Loucy (cell line): ENCODE measurements around the gene XPNPEP1.

ENCODE experiments used
- EZH2phosphoT487 ChIP-seq: fragments of 200-600 bp; IDR thresholded peaks from 2 replicates; pipeline ENCODE4 v1.6.1; 2018; ENCODE audit warnings: antibody characterized with exemption, mild to moderate bottlenecking, moderate library complexity, borderline replicate concordance
- TF ChIP-seq, protein P1 (sequence below): fragments of 200-600 bp; sonication (generic); conservative IDR thresholded peaks from 2 replicates; pipeline ENCODE4 v1.5.1; 2014; ENCODE audit warnings: mild to moderate bottlenecking, antibody characterized with exemption, low read length

DNA sequence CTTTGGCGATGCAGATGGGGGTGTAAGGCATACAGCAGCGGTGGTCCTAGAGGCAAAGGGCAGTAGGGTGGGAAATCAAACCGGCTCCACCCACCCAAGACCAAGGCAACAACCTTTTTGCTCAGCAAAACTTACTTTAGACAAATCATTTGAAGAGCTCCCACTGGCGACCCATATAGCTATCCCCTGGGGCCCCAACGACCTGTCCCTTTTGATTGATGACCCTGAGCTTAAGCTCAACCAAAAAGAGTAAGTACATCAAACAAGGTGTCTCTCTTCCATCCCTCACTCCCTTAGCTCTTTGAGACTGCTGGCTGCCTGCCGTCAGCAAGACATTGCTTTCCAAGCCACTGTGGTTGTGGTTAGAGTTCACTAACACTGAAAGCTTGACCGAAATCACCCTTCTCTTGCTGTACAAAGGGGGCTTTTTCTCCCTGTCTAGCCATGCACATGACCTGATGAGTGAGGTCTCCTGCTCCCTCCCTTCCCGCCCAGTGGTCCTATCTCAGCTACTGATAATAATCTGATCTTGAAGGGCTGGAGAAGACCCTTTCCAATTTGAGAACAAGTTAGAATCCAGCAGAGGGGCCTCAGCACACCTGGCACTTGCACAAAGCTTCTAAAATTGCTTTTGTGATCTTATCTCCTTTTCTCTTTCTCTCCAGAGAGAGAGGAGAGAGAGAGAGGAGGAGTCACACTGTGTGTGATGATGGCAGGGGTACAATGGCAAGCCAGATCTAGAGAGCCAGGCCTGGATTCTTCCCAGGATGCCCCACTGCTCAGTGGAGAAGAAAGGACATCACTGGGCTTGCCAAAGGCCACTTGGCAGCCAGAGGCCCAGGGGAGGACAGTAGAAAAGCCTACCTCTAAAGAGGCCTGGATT lies 42.2 kb downstream of the XPNPEP1 start:
- TF ChIP-seq, protein P1, sequence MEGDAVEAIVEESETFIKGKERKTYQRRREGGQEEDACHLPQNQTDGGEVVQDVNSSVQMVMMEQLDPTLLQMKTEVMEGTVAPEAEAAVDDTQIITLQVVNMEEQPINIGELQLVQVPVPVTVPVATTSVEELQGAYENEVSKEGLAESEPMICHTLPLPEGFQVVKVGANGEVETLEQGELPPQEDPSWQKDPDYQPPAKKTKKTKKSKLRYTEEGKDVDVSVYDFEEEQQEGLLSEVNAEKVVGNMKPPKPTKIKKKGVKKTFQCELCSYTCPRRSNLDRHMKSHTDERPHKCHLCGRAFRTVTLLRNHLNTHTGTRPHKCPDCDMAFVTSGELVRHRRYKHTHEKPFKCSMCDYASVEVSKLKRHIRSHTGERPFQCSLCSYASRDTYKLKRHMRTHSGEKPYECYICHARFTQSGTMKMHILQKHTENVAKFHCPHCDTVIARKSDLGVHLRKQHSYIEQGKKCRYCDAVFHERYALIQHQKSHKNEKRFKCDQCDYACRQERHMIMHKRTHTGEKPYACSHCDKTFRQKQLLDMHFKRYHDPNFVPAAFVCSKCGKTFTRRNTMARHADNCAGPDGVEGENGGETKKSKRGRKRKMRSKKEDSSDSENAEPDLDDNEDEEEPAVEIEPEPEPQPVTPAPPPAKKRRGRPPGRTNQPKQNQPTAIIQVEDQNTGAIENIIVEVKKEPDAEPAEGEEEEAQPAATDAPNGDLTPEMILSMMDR, result no peak
- TF ChIP-seq EZH2phosphoT487, result no peak
